Neural cell (in vitro differentiated cells): ENCODE results near the gene INHA. TPM values are rescaled to one million over a fixed set of nuclear protein-coding genes. Genes with fewer than 3 reads are reported as not detected.
A peak's percentile ranks its signal among the peaks of the same experiment; 100 is the strongest.

Experiments used
- H2AFZ ChIP-seq: fragments of 200-600, 300-800 bp; sonication (generic), shearing (Covaris generic); 2 replicates; pipeline ENCODE4 v1.6.0; 2014; ENCODE audit warnings: low read depth, mild to moderate bottlenecking, antibody characterized with exemption, low read length, moderate library complexity
- H3F3A ChIP-seq: fragments of 200-600 bp; shearing (Covaris generic); 2 replicates; pipeline ENCODE4 v1.6.1; 2016; ENCODE audit warnings: mild to moderate bottlenecking, moderate library complexity, mixed read lengths, antibody characterized with exemption, low read length; ENCODE audit not compliant: insufficient read depth, poor library complexity, severe bottlenecking
- H3K27ac ChIP-seq: fragments of 200-600, 300-800 bp; sonication (generic), shearing (Covaris generic); 2 replicates; pipeline ENCODE4 v1.5.1; 2014; ENCODE audit warnings: mild to moderate bottlenecking, low read length, moderate library complexity
- H3K27me3 ChIP-seq: fragments of 300-800, 200-600 bp; sonication (generic), shearing (Covaris generic); 2 replicates; pipeline ENCODE4 v1.6.0; 2014; ENCODE audit warnings: mild to moderate bottlenecking, low read depth, low read length, moderate library complexity; ENCODE audit not compliant: insufficient read depth
- H3K36me3 ChIP-seq: fragments of 300-800, 200-600 bp; sonication (generic), shearing (Covaris generic); 2 replicates; pipeline ENCODE4 v1.5.1; 2014; ENCODE audit warnings: mild to moderate bottlenecking, antibody characterized with exemption, low read length, moderate library complexity; ENCODE audit not compliant: insufficient read depth
- H3K4me2 ChIP-seq: fragments of 300-800, 200-600 bp; sonication (generic), shearing (Covaris generic); 2 replicates; pipeline ENCODE4 v1.6.0; 2014; ENCODE audit warnings: mild to moderate bottlenecking, low read length
- H3K4me3 ChIP-seq: fragments of 300-800, 200-600 bp; sonication (generic), shearing (Covaris generic); 2 replicates; pipeline ENCODE4 v1.5.1; 2014; ENCODE audit warnings: mild to moderate bottlenecking, low read length, moderate library complexity
- H3K79me2 ChIP-seq: fragments of 200-600 bp; shearing (Covaris generic); replicated peaks from 2 replicates; pipeline ENCODE4 v1.6.0; 2014; ENCODE audit warnings: mild to moderate bottlenecking, low read length, moderate library complexity; ENCODE audit not compliant: insufficient read depth
- H3K9ac ChIP-seq: fragments of 300-800, 200-600 bp; sonication (generic), shearing (Covaris generic); 2 replicates; pipeline ENCODE4 v1.6.1; 2016; ENCODE audit warnings: mild to moderate bottlenecking, low read length, mixed read lengths
- H3K9me2 ChIP-seq: fragments of 200-600 bp; shearing (Covaris generic); 2 replicates; pipeline ENCODE4 v1.6.1; 2016; ENCODE audit warnings: mild to moderate bottlenecking, low read length, mixed read lengths; ENCODE audit not compliant: insufficient read depth
- H3K9me3 ChIP-seq: fragments of 200-600, 300-800 bp; sonication (generic), shearing (Covaris generic); 2 replicates; pipeline ENCODE4 v1.6.1; 2016; ENCODE audit warnings: mild to moderate bottlenecking, mixed run types, low read length, moderate library complexity, mixed read lengths
- H4K20me1 ChIP-seq: fragments of 200-600 bp; shearing (Covaris generic); 2 replicates; pipeline ENCODE4 v1.6.1; 2016; ENCODE audit warnings: mild to moderate bottlenecking, mixed run types; ENCODE audit not compliant: insufficient read depth
- EP300 ChIP-seq: fragments of 450-650 bp; conservative IDR thresholded peaks from 2 replicates; pipeline ENCODE4 v1.6.1; 2014; ENCODE audit warnings: antibody characterized with exemption, mild to moderate bottlenecking, moderate library complexity; ENCODE audit not compliant: poor library complexity, severe bottlenecking
- EZH2 ChIP-seq: fragments of 200-600, 300-800 bp; shearing (Covaris generic), sonication (generic); IDR thresholded peaks from 2 replicates; pipeline ENCODE4 v1.6.1; 2014; ENCODE audit warnings: antibody characterized with exemption, low read length, borderline replicate concordance, mild to moderate bottlenecking; ENCODE audit not compliant: insufficient read depth, poor library complexity, severe bottlenecking
- MXI1 ChIP-seq: fragments of 450-650 bp; conservative IDR thresholded peaks from 2 replicates; pipeline ENCODE4 v1.6.1; 2014; ENCODE audit warnings: antibody characterized with exemption, mild to moderate bottlenecking; ENCODE audit not compliant: poor library complexity, severe bottlenecking
- POLR2AphosphoS5 ChIP-seq: IDR thresholded peaks from 2 replicates; pipeline ENCODE4 v1.6.1; 2012
- RAD21 ChIP-seq: fragments of 450-650 bp; conservative IDR thresholded peaks from 2 replicates; pipeline ENCODE4 v1.6.1; 2014; ENCODE audit warnings: antibody characterized with exemption, mild to moderate bottlenecking, moderate library complexity
- SMC3 ChIP-seq: fragments of 450-650 bp; conservative IDR thresholded peaks from 2 replicates; pipeline ENCODE4 v1.6.1; 2014; ENCODE audit warnings: antibody characterized with exemption, mild to moderate bottlenecking, moderate library complexity; ENCODE audit not compliant: poor library complexity
- TAF1 ChIP-seq: IDR thresholded peaks from 2 replicates; pipeline ENCODE4 v1.6.1; 2012; ENCODE audit warnings: low read depth
- polyA plus RNA-seq: library from polyadenylated mRNA; depleted of rRNA; stranded (reverse); fragments of >200 nt; gene quantifications from 2 replicates; pipeline ENCODE4 v1.2.3, GENCODE V29; 2014
- TF ChIP-seq, protein P1 (sequence below): IDR thresholded peaks from 2 replicates; pipeline ENCODE4 v1.6.1; 2012; ENCODE audit warnings: borderline replicate concordance
- TF ChIP-seq, protein P2 (sequence below): fragments of 450-650 bp; IDR thresholded peaks from 2 replicates; pipeline ENCODE4 v1.5.1; 2014; ENCODE audit warnings: antibody characterized with exemption, mild to moderate bottlenecking, moderate library complexity; ENCODE audit not compliant: poor library complexity, severe bottlenecking

The INHA gene
- polyA plus RNA-seq, 1 donor from 2014 or later = 2.7 TPM

DNA sequence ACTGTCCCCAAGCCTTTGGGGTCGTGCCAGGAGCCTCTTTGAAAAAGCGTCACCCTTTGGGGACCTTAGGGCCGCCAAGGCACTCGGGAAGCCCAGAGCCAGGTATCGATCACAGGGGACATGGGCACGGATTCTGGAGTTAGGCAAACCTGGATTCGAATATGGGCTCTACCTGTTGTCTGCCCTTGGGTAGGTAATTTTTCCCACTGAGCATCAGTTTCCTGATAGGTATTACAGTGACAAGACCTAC is 19.0 kb upstream of the INHA start:
- H3K4me3 ChIP-seq = peak overlapping the region; percentile 80
- H4K20me1 ChIP-seq = no peaks in the 10 kb centered on the region
- no peaks in the 10 kb centered on the region for H3K9me2 ChIP-seq
- peak overlapping the region; percentile 51 for H3K4me2 ChIP-seq
- no peak overlapping the region for H2AFZ ChIP-seq
- H3K27ac ChIP-seq = no peak overlapping the region
- H3K27me3 ChIP-seq = peaks cover 3% of the 10 kb centered on the region
- H3K79me2 ChIP-seq = no peaks in the 10 kb centered on the region
- no peaks in the 10 kb centered on the region for H3F3A ChIP-seq
- no peaks in the 10 kb centered on the region for H3K9me3 ChIP-seq
- no peak for TF ChIP-seq MXI1
- TF ChIP-seq RAD21 = no peak
- no peak for TF ChIP-seq TAF1
- no peak for TF ChIP-seq SMC3
- TF ChIP-seq, protein P1, sequence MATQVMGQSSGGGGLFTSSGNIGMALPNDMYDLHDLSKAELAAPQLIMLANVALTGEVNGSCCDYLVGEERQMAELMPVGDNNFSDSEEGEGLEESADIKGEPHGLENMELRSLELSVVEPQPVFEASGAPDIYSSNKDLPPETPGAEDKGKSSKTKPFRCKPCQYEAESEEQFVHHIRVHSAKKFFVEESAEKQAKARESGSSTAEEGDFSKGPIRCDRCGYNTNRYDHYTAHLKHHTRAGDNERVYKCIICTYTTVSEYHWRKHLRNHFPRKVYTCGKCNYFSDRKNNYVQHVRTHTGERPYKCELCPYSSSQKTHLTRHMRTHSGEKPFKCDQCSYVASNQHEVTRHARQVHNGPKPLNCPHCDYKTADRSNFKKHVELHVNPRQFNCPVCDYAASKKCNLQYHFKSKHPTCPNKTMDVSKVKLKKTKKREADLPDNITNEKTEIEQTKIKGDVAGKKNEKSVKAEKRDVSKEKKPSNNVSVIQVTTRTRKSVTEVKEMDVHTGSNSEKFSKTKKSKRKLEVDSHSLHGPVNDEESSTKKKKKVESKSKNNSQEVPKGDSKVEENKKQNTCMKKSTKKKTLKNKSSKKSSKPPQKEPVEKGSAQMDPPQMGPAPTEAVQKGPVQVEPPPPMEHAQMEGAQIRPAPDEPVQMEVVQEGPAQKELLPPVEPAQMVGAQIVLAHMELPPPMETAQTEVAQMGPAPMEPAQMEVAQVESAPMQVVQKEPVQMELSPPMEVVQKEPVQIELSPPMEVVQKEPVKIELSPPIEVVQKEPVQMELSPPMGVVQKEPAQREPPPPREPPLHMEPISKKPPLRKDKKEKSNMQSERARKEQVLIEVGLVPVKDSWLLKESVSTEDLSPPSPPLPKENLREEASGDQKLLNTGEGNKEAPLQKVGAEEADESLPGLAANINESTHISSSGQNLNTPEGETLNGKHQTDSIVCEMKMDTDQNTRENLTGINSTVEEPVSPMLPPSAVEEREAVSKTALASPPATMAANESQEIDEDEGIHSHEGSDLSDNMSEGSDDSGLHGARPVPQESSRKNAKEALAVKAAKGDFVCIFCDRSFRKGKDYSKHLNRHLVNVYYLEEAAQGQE = no peak
- TF ChIP-seq EZH2 = no peak
- TF ChIP-seq POLR2AphosphoS5 = no peak
- TF ChIP-seq, protein P2, sequence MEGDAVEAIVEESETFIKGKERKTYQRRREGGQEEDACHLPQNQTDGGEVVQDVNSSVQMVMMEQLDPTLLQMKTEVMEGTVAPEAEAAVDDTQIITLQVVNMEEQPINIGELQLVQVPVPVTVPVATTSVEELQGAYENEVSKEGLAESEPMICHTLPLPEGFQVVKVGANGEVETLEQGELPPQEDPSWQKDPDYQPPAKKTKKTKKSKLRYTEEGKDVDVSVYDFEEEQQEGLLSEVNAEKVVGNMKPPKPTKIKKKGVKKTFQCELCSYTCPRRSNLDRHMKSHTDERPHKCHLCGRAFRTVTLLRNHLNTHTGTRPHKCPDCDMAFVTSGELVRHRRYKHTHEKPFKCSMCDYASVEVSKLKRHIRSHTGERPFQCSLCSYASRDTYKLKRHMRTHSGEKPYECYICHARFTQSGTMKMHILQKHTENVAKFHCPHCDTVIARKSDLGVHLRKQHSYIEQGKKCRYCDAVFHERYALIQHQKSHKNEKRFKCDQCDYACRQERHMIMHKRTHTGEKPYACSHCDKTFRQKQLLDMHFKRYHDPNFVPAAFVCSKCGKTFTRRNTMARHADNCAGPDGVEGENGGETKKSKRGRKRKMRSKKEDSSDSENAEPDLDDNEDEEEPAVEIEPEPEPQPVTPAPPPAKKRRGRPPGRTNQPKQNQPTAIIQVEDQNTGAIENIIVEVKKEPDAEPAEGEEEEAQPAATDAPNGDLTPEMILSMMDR = no peak
- no peak for TF ChIP-seq EP300
- peak overlapping the region; percentile 53 for H3K9ac ChIP-seq
- H3K36me3 ChIP-seq = no peaks in the 10 kb centered on the region

DNA sequence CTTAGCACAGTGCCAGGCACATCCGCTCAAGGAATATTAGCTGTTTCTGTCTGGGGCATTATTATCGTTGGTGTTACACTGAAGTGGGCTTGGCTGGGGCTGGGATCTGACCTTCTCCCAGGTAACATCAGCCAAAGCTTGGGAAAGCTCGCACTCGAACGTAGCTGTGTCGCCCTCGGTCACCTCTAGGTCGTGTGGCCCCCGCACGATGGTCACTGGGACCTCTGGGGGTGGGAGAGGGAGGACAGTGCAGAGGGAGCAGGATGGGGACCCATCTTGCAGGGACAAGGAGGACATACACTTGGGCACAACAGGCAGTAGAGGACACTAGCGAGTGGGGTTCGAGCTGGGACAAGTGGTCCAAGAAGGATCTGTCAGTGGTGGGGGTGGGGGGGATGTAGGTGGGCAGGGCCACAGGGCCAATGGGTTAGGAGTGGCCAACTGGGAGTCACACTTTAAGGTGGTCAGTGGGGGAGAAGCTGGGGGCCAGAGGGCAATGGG is 18.6 kb upstream of the INHA start:
- H3K9me3 ChIP-seq = no peaks in the 10 kb centered on the region
- no peak overlapping the region for H3K27ac ChIP-seq
- no peak overlapping the region for H3K4me2 ChIP-seq
- peak overlapping the region; percentile 80 for H3K4me3 ChIP-seq
- peaks cover 3% of the 10 kb centered on the region for H3K27me3 ChIP-seq
- no peaks in the 10 kb centered on the region for H4K20me1 ChIP-seq
- no peaks in the 10 kb centered on the region for H3K79me2 ChIP-seq
- H2AFZ ChIP-seq = no peak overlapping the region
- H3F3A ChIP-seq = no peaks in the 10 kb centered on the region
- H3K36me3 ChIP-seq = no peaks in the 10 kb centered on the region
- H3K9me2 ChIP-seq = no peaks in the 10 kb centered on the region
- H3K9ac ChIP-seq = no peak overlapping the region
- TF ChIP-seq TAF1 = no peak

DNA sequence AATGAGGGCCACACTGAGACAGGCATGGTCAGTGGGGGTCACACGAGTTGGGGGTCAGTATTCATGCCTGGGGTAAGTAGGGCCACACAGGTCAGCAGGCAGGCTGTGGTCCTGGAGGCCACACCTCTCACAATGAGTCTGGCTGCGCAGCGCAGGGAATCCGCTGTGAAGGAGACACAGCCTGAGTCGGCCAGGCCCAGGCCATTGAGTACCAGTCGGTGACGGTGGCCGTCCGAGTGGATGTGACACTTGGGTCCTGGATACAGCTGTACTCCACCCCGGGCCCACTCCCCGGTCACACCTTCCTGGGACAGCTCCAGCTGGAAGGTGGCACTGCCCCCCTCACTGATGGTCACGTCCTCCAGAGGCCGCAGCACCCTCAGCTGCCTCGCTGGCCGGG is 17.8 kb upstream of the INHA start:
- Histone ChIP-seq H3K27ac (no peak overlapping the region), H3F3A (no peaks in the 10 kb centered on the region), H3K27me3 (peaks cover 3% of the 10 kb centered on the region), H3K9ac (no peak overlapping the region), H3K4me2 (no peak overlapping the region), H3K4me3 (no peak overlapping the region), H3K9me3 (no peaks in the 10 kb centered on the region), H3K9me2 (no peaks in the 10 kb centered on the region), H4K20me1 (no peaks in the 10 kb centered on the region), H2AFZ (no peak overlapping the region), H3K79me2 (no peaks in the 10 kb centered on the region), H3K36me3 (no peaks in the 10 kb centered on the region)
- no peak for TF ChIP-seq EP300
- TF ChIP-seq POLR2AphosphoS5 = no peak
- TF ChIP-seq SMC3 = no peak
- no peak for TF ChIP-seq MXI1
- TF ChIP-seq EZH2 = no peak
